Body of pancreas (tissue), 4 donors: ENCODE results near the gene PITX3.

Source experiments
- CTCF ChIP-seq, 7 experiments: fragments of 450-650 bp in 4 of 7; fragments of 200-600 bp in 3 of 7; sonication (generic) in 3 of 7; IDR thresholded peaks; one replicate each; pipeline ENCODE4 v1.5.1; 2016 to 2019; ENCODE audit warnings: antibody characterized with exemption in 7 of 7
- POLR2A ChIP-seq, 3 donors: fragments of 450-650 bp; IDR thresholded peaks; one replicate each; pipeline ENCODE4 v1.6.1; 2016; ENCODE audit warnings: antibody characterized with exemption in 3 of 3, mild to moderate bottlenecking in 2 of 3

- no peak for TF ChIP-seq CTCF (IDR thresholded peaks at IDR 0.05)
- TF ChIP-seq POLR2A (IDR thresholded peaks at IDR 0.05): no peak
Measured at GRCh38 chr10:102279104-102279503, 37.8 kb upstream of the PITX3 start.
